HG03460 (cell line): ENCODE results near the gene CDC73.
"Not testable (repeated sequence)": the region's sequence is repeated elsewhere in the genome, so short reads cannot be mapped to it uniquely, and the experiment has no call there.

ENCODE experiments used
- ATAC-seq: cut with Tn5 transposase; IDR thresholded peaks from one replicate; pipeline ENCODE4 v1.9.1; 2021; ENCODE audit not compliant: unreplicated experiment

CDC73 gene

GRCh38 chr1:193222056-193222615 lies 100.3 kb downstream of the CDC73 start:
- ATAC-seq = no peak

- ATAC-seq = no peak
Measured at GRCh38 chr1:193229136-193229535, 107.3 kb downstream of the CDC73 start.

- not testable (repeated sequence) for ATAC-seq
Measured at GRCh38 chr1:193231146-193231545, 109.3 kb downstream of the CDC73 start.

GRCh38 chr1:193234530-193234929 lies 112.7 kb downstream of the CDC73 start:
- no peak for ATAC-seq

GRCh38 chr1:193237381-193237978 lies 115.6 kb downstream of the CDC73 start:
- no peak for ATAC-seq

- no peak for ATAC-seq
Measured at GRCh38 chr1:193240609-193241008, 118.8 kb downstream of the CDC73 start.

- no peak for ATAC-seq
Measured at GRCh38 chr1:193241132-193241827, 119.4 kb downstream of the CDC73 start.

- ATAC-seq = no peak
Measured at GRCh38 chr1:193242000-193242399, 120.2 kb downstream of the CDC73 start.

GRCh38 chr1:193249187-193249586 lies 127.4 kb downstream of the CDC73 start:
- ATAC-seq = no peak

- ATAC-seq = no peak
Measured at GRCh38 chr1:193251950-193252349, 130.1 kb downstream of the CDC73 start.

GRCh38 chr1:193256019-193256418 lies 134.2 kb downstream of the CDC73 start:
- ATAC-seq = no peak

- no peak for ATAC-seq
Measured at GRCh38 chr1:193259636-193260035, 137.8 kb downstream of the CDC73 start.

GRCh38 chr1:193260056-193260745 lies 138.4 kb downstream of the CDC73 start:
- no peak for ATAC-seq

GRCh38 chr1:193260896-193261295 lies 139.1 kb downstream of the CDC73 start:
- ATAC-seq = no peak

- ATAC-seq = no peak
Measured at GRCh38 chr1:193262661-193263060, 140.8 kb downstream of the CDC73 start.

GRCh38 chr1:193264313-193265065 lies 142.7 kb downstream of the CDC73 start:
- ATAC-seq = no peak

GRCh38 chr1:193265716-193266115 lies 143.9 kb downstream of the CDC73 start:
- no peak for ATAC-seq

- ATAC-seq = not testable (repeated sequence)
Measured at GRCh38 chr1:193266794-193267193, 145.0 kb downstream of the CDC73 start.

GRCh38 chr1:193270996-193271395 lies 149.2 kb downstream of the CDC73 start:
- ATAC-seq = peak; percentile 96

- no peak for ATAC-seq
Measured at GRCh38 chr1:193275773-193276172, 153.9 kb downstream of the CDC73 start.

GRCh38 chr1:193278968-193279367 lies 157.1 kb downstream of the CDC73 start:
- no peak for ATAC-seq
